H9 (cell line): Measurements from ENCODE around the gene TFEB. TPM values are rescaled to one million over a fixed set of nuclear protein-coding genes. Genes with fewer than 3 reads are reported as not detected.

Experiments used
- DNase-seq: peaks from one replicate; pipeline ENCODE4 v3.0.0-alpha.2; 2017
- H2AFZ ChIP-seq: one replicate; pipeline ENCODE4 v1.6.1; 2013; ENCODE audit warnings: mild to moderate bottlenecking, low read length, control low read depth, moderate library complexity
- H2AK5ac ChIP-seq: 2 replicates; pipeline ENCODE4 v1.6.1; 2013; ENCODE audit warnings: low read length, control low read depth, mixed read lengths; ENCODE audit not compliant: insufficient read length
- H2BK120ac ChIP-seq: one replicate; pipeline ENCODE4 v1.6.1; 2013; ENCODE audit warnings: low read depth, mild to moderate bottlenecking, low read length, control low read depth, inconsistent platforms; ENCODE audit not compliant: poor library complexity, severe bottlenecking
- H2BK12ac ChIP-seq: 2 replicates; pipeline ENCODE4 v1.6.1; 2013; ENCODE audit warnings: low read length, control low read depth, mixed read lengths, low read depth; ENCODE audit not compliant: insufficient read length
- H2BK15ac ChIP-seq: 2 replicates; pipeline ENCODE4 v1.6.1; 2013; ENCODE audit warnings: low read depth, low read length, control low read depth
- H2BK20ac ChIP-seq: one replicate; pipeline ENCODE4 v1.6.1; 2013; ENCODE audit warnings: low read depth, mild to moderate bottlenecking, low read length, control low read depth, inconsistent platforms; ENCODE audit not compliant: poor library complexity, severe bottlenecking
- H2BK5ac ChIP-seq: 2 replicates; pipeline ENCODE4 v1.6.1; 2013; ENCODE audit warnings: low read length, control low read depth, mixed read lengths; ENCODE audit not compliant: insufficient read length
- H3K14ac ChIP-seq: 2 replicates; pipeline ENCODE4 v1.6.1; 2013; ENCODE audit warnings: low read length, control low read depth; ENCODE audit not compliant: insufficient read depth
- H3K18ac ChIP-seq: 2 replicates; pipeline ENCODE4 v1.6.1; 2013; ENCODE audit warnings: low read depth, mild to moderate bottlenecking, mixed read lengths, low read length, control low read depth; ENCODE audit not compliant: insufficient read length
- H3K23ac ChIP-seq: 2 replicates; pipeline ENCODE4 v1.6.1; 2013; ENCODE audit warnings: low read length, control low read depth, mixed read lengths, low read depth; ENCODE audit not compliant: insufficient read length
- H3K23me2 ChIP-seq: 2 replicates; pipeline ENCODE4 v1.6.1; 2013; ENCODE audit warnings: low read depth, mild to moderate bottlenecking, mixed read lengths, low read length, control low read depth; ENCODE audit not compliant: insufficient read length, poor library complexity, severe bottlenecking
- H3K27ac ChIP-seq: 2 replicates; pipeline ENCODE4 v1.5.1; 2013; ENCODE audit warnings: low read length, control low read depth, mixed read lengths, low read depth; ENCODE audit not compliant: insufficient read length
- H3K27me3 ChIP-seq: 2 replicates; pipeline ENCODE4 v1.6.1; 2013; ENCODE audit warnings: low read length, control low read depth, inconsistent platforms; ENCODE audit not compliant: insufficient read depth
- H3K4ac ChIP-seq: 2 replicates; pipeline ENCODE4 v1.6.1; 2013; ENCODE audit warnings: low read depth, mild to moderate bottlenecking, control low read depth, inconsistent platforms, low read length, moderate library complexity
- H3K4me1 ChIP-seq: 2 replicates; pipeline ENCODE4 v1.6.1; 2013; ENCODE audit warnings: low read length, control low read depth, inconsistent platforms; ENCODE audit not compliant: insufficient read depth
- H3K4me2 ChIP-seq: 2 replicates; pipeline ENCODE4 v1.6.1; 2013; ENCODE audit warnings: low read length, control low read depth, mixed read lengths; ENCODE audit not compliant: insufficient read length, insufficient read depth
- H3K56ac ChIP-seq: 2 replicates; pipeline ENCODE4 v1.6.1; 2013; ENCODE audit warnings: low read depth, mild to moderate bottlenecking, mixed read lengths, low read length, control low read depth; ENCODE audit not compliant: insufficient read length
- H3K79me1 ChIP-seq: 2 replicates; pipeline ENCODE4 v1.6.1; 2013; ENCODE audit warnings: low read depth, mild to moderate bottlenecking, moderate library complexity, low read length, control low read depth, inconsistent platforms; ENCODE audit not compliant: insufficient read depth, poor library complexity, severe bottlenecking
- H3K79me2 ChIP-seq: 2 replicates; pipeline ENCODE4 v1.6.1; 2013; ENCODE audit warnings: low read length, control low read depth, inconsistent platforms; ENCODE audit not compliant: insufficient read depth
- H3K9ac ChIP-seq: 2 replicates; pipeline ENCODE4 v1.6.1; 2013; ENCODE audit warnings: low read length, control low read depth, mixed read lengths; ENCODE audit not compliant: insufficient read length; ENCODE audit errors: extremely low read depth
- H3K9me3 ChIP-seq: one replicate; pipeline ENCODE4 v1.6.1; 2013; ENCODE audit warnings: low read depth, low read length, inconsistent platforms; ENCODE audit not compliant: control insufficient read depth
- H3T11ph ChIP-seq: one replicate; pipeline ENCODE4 v1.6.1; 2013; ENCODE audit warnings: mild to moderate bottlenecking, low read length, control low read depth, inconsistent platforms
- H4K20me1 ChIP-seq: one replicate; pipeline ENCODE4 v1.6.1; 2013; ENCODE audit not compliant: control insufficient read depth, insufficient read length, insufficient read depth
- H4K5ac ChIP-seq: 2 replicates; pipeline ENCODE4 v1.6.1; 2013; ENCODE audit warnings: low read depth, mild to moderate bottlenecking, mixed read lengths, low read length, control low read depth; ENCODE audit not compliant: insufficient read length
- H4K8ac ChIP-seq: replicated peaks from 2 replicates; pipeline ENCODE4 v1.6.1; 2013; ENCODE audit warnings: low read length, control low read depth, mixed read lengths, low read depth; ENCODE audit not compliant: insufficient read length
- H4K91ac ChIP-seq: 2 replicates; pipeline ENCODE4 v1.6.1; 2013; ENCODE audit warnings: low read depth, mild to moderate bottlenecking, moderate library complexity, mixed read lengths, low read length, control low read depth; ENCODE audit not compliant: insufficient read length
- H3K27ac Mint-ChIP-seq, 3 experiments: 2 replicates in 2 of 3; 3 replicates in 1 of 3; pipeline ENCODE4 v1.8.0; 2020 to 2021; ENCODE audit warnings: mixed read lengths in 3 of 3, mild to moderate bottlenecking in 1 of 3, moderate library complexity in 1 of 3
- H3K27me3 Mint-ChIP-seq: 2 replicates; pipeline ENCODE4 v1.8.0; 2021; ENCODE audit warnings: low read depth, mild to moderate bottlenecking, moderate library complexity, mixed read lengths
- H3K36me3 Mint-ChIP-seq, 3 experiments: 2 replicates in 2 of 3; 3 replicates in 1 of 3; pipeline ENCODE4 v1.8.0; 2020 to 2021; ENCODE audit warnings: low read depth in 3 of 3, mixed read lengths in 3 of 3; ENCODE audit not compliant: insufficient read depth in 1 of 3
- H3K4me1 Mint-ChIP-seq, 2 experiments: 2 replicates each; pipeline ENCODE4 v1.8.0; 2020; ENCODE audit warnings: mixed read lengths in 2 of 2
- H3K4me3 Mint-ChIP-seq, 2 experiments: 2 replicates in 1 of 2; 3 replicates in 1 of 2; pipeline ENCODE4 v1.8.0; 2020 to 2021; ENCODE audit warnings: mild to moderate bottlenecking in 2 of 2, mixed read lengths in 2 of 2, moderate library complexity in 1 of 2
- H3K9me3 Mint-ChIP-seq, 2 experiments: 2 replicates in 1 of 2; 3 replicates in 1 of 2; pipeline ENCODE4 v1.8.0; 2020; ENCODE audit warnings: mild to moderate bottlenecking in 2 of 2, mixed read lengths in 2 of 2, moderate library complexity in 1 of 2
- CTCF ChIP-seq: fragments of 200-600 bp; sonication (generic); conservative IDR thresholded peaks from 3 replicates; pipeline ENCODE4 v1.8.0; 2021; ENCODE audit warnings: antibody characterized with exemption, mild to moderate bottlenecking
- WGBS: extraction: QIAGEN DNeasy Blood & Tissue Kit; methylation state at CpG from one replicate; pipeline ENCODE4 v1.1.7; 2013; ENCODE audit warnings: missing lambda C conversion rate, low lambda C conversion rate, mixed read lengths; ENCODE audit not compliant: insufficient read length; ENCODE audit errors: extremely low coverage; 5-methylcytosine and 5-hydroxymethylcytosine counted together
- total RNA-seq: library from RNA; stranded (reverse); gene quantifications from 2 replicates; pipeline ENCODE4 v1.2.1, GENCODE V29; 2021

TFEB gene
- total RNA-seq, 1 experiment from 2014 or later: 1.2 TPM

- H3K9me3 Mint-ChIP-seq: no peaks in the 10 kb centered on the region
- no peak overlapping the region for H3K27ac Mint-ChIP-seq
- H2AFZ ChIP-seq: no peak overlapping the region
- no peaks in the 10 kb centered on the region for H3K79me2 ChIP-seq
- no peak for TF ChIP-seq CTCF
- no peaks in the 10 kb centered on the region for H3K27me3 ChIP-seq
- H2BK15ac ChIP-seq: no peak overlapping the region
- no peak overlapping the region for H3K18ac ChIP-seq
- no peaks in the 10 kb centered on the region; a peak in 1 of 7 replicates for H3K36me3 Mint-ChIP-seq
- H3K56ac ChIP-seq: no peak overlapping the region
- no peaks in the 10 kb centered on the region for H3K9me3 ChIP-seq
- H3K14ac ChIP-seq: peak overlapping the region; percentile 8; the same call in 1 of the 2 replicates
- no peak overlapping the region for H4K91ac ChIP-seq
- no peak overlapping the region for H3K27ac ChIP-seq
- H2BK120ac ChIP-seq: no peak overlapping the region
- H3K4me1 Mint-ChIP-seq: peaks cover 5 to 9% of the 10 kb centered on the region in 2 experiments
- H2AK5ac ChIP-seq: no peak overlapping the region
- no peak overlapping the region for H4K8ac ChIP-seq
- no peak overlapping the region for H4K5ac ChIP-seq
- H2BK5ac ChIP-seq: no peak overlapping the region
- peaks cover 10% of the 10 kb centered on the region; the same call in 1 of the 2 replicates for H3K27me3 Mint-ChIP-seq
- no peak overlapping the region for H3T11ph ChIP-seq
- no peaks in the 10 kb centered on the region for H3K4me1 ChIP-seq
- H2BK20ac ChIP-seq: no peak overlapping the region
- WGBS: no CpG with 5 or more reads among the region's 20 CpGs
- H3K23ac ChIP-seq: no peak overlapping the region
- no peak for DNase-seq
- H4K20me1 ChIP-seq: no peaks in the 10 kb centered on the region
- no peak overlapping the region for H3K4me2 ChIP-seq
- H3K4me3 Mint-ChIP-seq: no peak overlapping the region
- no peak overlapping the region for H2BK12ac ChIP-seq
- no peaks in the 10 kb centered on the region for H3K79me1 ChIP-seq
- H3K9ac ChIP-seq: no peak overlapping the region
- no peak overlapping the region for H3K4ac ChIP-seq
- H3K23me2 ChIP-seq: no peaks in the 10 kb centered on the region
Observed at GRCh38 chr6:41741625-41742490, 6.5 kb upstream of the TFEB start.
